NT2/D1 (cell line): ENCODE data around the gene NCAM2.
"Not testable (repeated sequence)": the region's sequence is repeated elsewhere in the genome, so short reads cannot be mapped to it uniquely, and the experiment has no call there.

Source experiments
- DNase-seq: peaks from one replicate; pipeline ENCODE4 v3.0.0-alpha.2; 2011; ENCODE audit warnings: low read depth, low spot score
- H3K27me3 ChIP-seq: 2 replicates; pipeline ENCODE4 v1.6.0; 2011; ENCODE audit warnings: mild to moderate bottlenecking; ENCODE audit not compliant: insufficient read length, insufficient read depth
- H3K36me3 ChIP-seq: 2 replicates; pipeline ENCODE4 v1.6.1; 2011; ENCODE audit warnings: mild to moderate bottlenecking, low read length, mixed read lengths; ENCODE audit not compliant: insufficient read depth, insufficient read length
- H3K4me1 ChIP-seq: 2 replicates; pipeline ENCODE4 v1.5.1; 2011; ENCODE audit not compliant: insufficient read depth, insufficient read length
- H3K4me3 ChIP-seq: 2 replicates; pipeline ENCODE4 v1.5.1; 2011; ENCODE audit warnings: low read depth; ENCODE audit not compliant: insufficient read length
- H3K9ac ChIP-seq: 2 replicates; pipeline ENCODE4 v1.6.0; 2011; ENCODE audit warnings: low read depth; ENCODE audit not compliant: insufficient read length
- H3K9me3 ChIP-seq: 2 replicates; pipeline ENCODE4 v1.5.1; 2011; ENCODE audit warnings: mild to moderate bottlenecking, low read length; ENCODE audit not compliant: insufficient read depth
- SUZ12 ChIP-seq: IDR thresholded peaks from 2 replicates; pipeline ENCODE4 v1.6.1; 2011; ENCODE audit not compliant: insufficient read length, insufficient read depth; ENCODE audit errors: extremely low read depth
- YY1 ChIP-seq: IDR thresholded peaks from 2 replicates; pipeline ENCODE4 v1.6.1; 2011; ENCODE audit not compliant: insufficient read length, insufficient read depth
- ZNF274 ChIP-seq: IDR thresholded peaks from 2 replicates; pipeline ENCODE4 v1.6.1; 2011; ENCODE audit warnings: mild to moderate bottlenecking, low read depth, low read length

The NCAM2 gene

DNA sequence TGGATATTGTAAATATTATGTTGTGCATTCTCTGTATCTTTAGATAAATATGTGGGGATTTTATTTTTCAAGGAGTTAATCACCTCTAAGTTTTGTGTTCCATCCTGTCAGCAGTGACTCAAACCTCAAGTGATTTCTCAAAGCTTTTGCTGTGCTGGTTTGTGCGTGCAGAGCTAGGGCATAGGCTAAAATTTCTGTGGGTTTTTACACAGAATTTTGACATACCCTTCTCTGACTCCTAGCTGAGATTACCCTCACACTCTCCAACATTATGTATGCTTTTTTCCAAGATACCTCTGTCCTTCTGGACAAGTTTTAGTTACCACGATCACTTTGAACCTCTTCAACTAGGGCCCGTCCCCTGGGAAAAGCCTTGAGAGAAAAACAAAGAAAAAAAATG, 384.9 kb downstream of the NCAM2 start:
- no peaks in the 10 kb centered on the region for H3K4me1 ChIP-seq
- no peak overlapping the region for H3K9ac ChIP-seq
- no peaks in the 10 kb centered on the region for H3K9me3 ChIP-seq
- no peaks in the 10 kb centered on the region for H3K36me3 ChIP-seq
- no peak for TF ChIP-seq ZNF274
- no peak for TF ChIP-seq SUZ12
- no peak for TF ChIP-seq YY1
- DNase-seq: no peak
- no peaks in the 10 kb centered on the region for H3K27me3 ChIP-seq
- H3K4me3 ChIP-seq: no peak overlapping the region

DNA sequence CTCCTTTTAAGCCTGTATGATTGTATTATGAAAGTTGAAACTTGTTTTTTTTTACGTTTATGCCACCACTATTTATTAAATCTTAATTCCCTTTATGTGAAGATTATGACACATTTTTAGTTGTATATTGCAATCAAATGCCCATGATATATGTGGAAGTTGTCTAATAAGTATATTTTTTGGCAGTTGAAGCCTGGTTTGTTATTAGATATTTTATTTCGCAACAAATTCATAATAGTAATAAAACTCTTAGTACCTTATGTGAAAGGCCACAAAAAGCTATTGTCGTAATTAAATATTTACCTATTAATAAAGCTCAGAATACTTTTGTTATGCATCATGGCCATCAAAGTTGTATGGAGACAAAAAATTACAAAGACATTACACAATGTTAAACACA, 386.8 kb downstream of the NCAM2 start:
- Histone ChIP-seq H3K4me1 (no peaks in the 10 kb centered on the region), H3K9ac (no peak overlapping the region), H3K27me3 (no peaks in the 10 kb centered on the region), H3K36me3 (no peaks in the 10 kb centered on the region), H3K9me3 (no peaks in the 10 kb centered on the region), H3K4me3 (no peak overlapping the region)
- DNase-seq: no peak
- no peak for TF ChIP-seq SUZ12
- no peak for TF ChIP-seq ZNF274
- no peak for TF ChIP-seq YY1

GRCh38 chr21:21385404-21385803, 387.2 kb downstream of the NCAM2 start:
- DNase-seq: no peak
- Histone ChIP-seq H3K36me3 (no peaks in the 10 kb centered on the region), H3K27me3 (no peaks in the 10 kb centered on the region), H3K4me3 (no peak overlapping the region), H3K9ac (no peak overlapping the region), H3K9me3 (no peaks in the 10 kb centered on the region), H3K4me1 (no peaks in the 10 kb centered on the region)
- TF ChIP-seq SUZ12: no peak
- TF ChIP-seq ZNF274: no peak
- TF ChIP-seq YY1: no peak

GRCh38 chr21:21387916-21388315, 389.7 kb downstream of the NCAM2 start:
- TF ChIP-seq SUZ12 (no peak), ZNF274 (no peak), YY1 (no peak)
- DNase-seq: no peak
- no peaks in the 10 kb centered on the region for H3K36me3 ChIP-seq
- H3K9me3 ChIP-seq: no peaks in the 10 kb centered on the region
- H3K27me3 ChIP-seq: no peaks in the 10 kb centered on the region
- no peaks in the 10 kb centered on the region for H3K4me1 ChIP-seq
- H3K9ac ChIP-seq: no peak overlapping the region
- no peak overlapping the region for H3K4me3 ChIP-seq

- DNase-seq: no peak
- no peak for TF ChIP-seq SUZ12
- TF ChIP-seq ZNF274: no peak
- no peak for TF ChIP-seq YY1
- Histone ChIP-seq H3K4me3 (no peak overlapping the region), H3K27me3 (no peaks in the 10 kb centered on the region), H3K9me3 (peaks cover 18% of the 10 kb centered on the region; the same call in 1 of the 2 replicates), H3K9ac (no peak overlapping the region), H3K36me3 (no peaks in the 10 kb centered on the region), H3K4me1 (no peaks in the 10 kb centered on the region)
Observed at GRCh38 chr21:21394064-21394463, 395.9 kb downstream of the NCAM2 start.

- no peak for TF ChIP-seq ZNF274
- TF ChIP-seq SUZ12: no peak
- no peak for TF ChIP-seq YY1
- H3K4me1 ChIP-seq: no peaks in the 10 kb centered on the region
- no peak overlapping the region for H3K4me3 ChIP-seq
- peaks cover 18% of the 10 kb centered on the region; the same call in 1 of the 2 replicates for H3K9me3 ChIP-seq
- H3K27me3 ChIP-seq: no peaks in the 10 kb centered on the region
- H3K9ac ChIP-seq: no peak overlapping the region
- no peak for DNase-seq
- H3K36me3 ChIP-seq: no peaks in the 10 kb centered on the region
Observed at GRCh38 chr21:21396424-21396823, 398.2 kb downstream of the NCAM2 start.

DNA sequence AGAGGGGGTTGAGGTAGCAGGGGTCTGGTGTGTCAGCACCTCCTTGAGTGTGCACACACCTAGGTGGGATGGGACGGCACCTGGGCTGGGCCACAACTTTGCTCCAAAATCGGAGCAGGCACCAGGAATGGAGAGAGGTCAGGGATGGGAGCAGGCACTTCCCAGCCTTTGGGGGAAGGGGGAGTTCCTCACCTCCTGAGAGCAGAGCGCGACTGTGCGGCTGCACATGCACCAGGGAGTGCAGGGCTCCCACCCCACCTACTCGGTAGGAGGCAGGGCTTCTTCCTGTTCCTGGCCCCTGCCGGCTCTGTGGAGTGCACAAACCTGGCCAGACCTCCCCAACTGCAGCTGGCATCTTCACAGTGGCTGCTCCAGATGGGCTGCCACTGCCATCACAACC, 399.3 kb downstream of the NCAM2 start:
- Histone ChIP-seq H3K27me3 (no peaks in the 10 kb centered on the region), H3K9me3 (peaks cover 18% of the 10 kb centered on the region), H3K9ac (no peak overlapping the region), H3K4me1 (no peaks in the 10 kb centered on the region), H3K36me3 (no peaks in the 10 kb centered on the region), H3K4me3 (no peak overlapping the region)
- no peak for DNase-seq
- TF ChIP-seq ZNF274 (no peak), SUZ12 (no peak), YY1 (no peak)

- DNase-seq: no peak
- TF ChIP-seq ZNF274 (no peak), YY1 (no peak), SUZ12 (no peak)
- Histone ChIP-seq H3K36me3 (no peaks in the 10 kb centered on the region), H3K4me3 (no peak overlapping the region), H3K4me1 (no peaks in the 10 kb centered on the region), H3K9ac (no peak overlapping the region), H3K9me3 (peaks cover 24% of the 10 kb centered on the region), H3K27me3 (no peaks in the 10 kb centered on the region)
Observed at GRCh38 chr21:21401444-21401843, 403.2 kb downstream of the NCAM2 start.

DNA sequence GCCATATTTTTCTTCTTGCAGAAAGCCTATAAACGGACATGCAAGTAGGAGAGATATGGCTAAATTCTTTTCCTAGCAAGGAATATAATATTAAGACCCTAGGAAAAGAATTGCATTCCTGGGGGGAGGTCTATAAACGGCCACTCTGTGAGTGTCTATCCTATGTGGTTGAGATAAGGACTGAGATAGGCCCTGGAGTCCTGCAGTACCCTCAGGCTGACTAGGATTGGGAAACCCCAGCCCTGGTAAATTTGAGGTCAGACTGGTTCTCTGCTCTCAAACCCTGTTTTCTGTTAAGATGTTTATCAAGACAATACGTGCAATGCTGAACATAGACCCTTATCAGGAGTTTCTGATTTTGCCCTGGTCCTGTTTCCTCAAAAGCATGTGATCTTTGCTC, 404.0 kb downstream of the NCAM2 start:
- not testable (repeated sequence) for H3K9ac ChIP-seq, DNase-seq

GRCh38 chr21:21404261-21404660, 406.1 kb downstream of the NCAM2 start:
- not testable (repeated sequence) for H3K27me3 ChIP-seq

More for the DNA sequence above, 404.0 kb downstream of the NCAM2 start:
- not testable (repeated sequence) for H3K27me3 ChIP-seq, H3K4me3 ChIP-seq, H3K4me1 ChIP-seq, H3K36me3 ChIP-seq
- peaks cover 17% of the 10 kb centered on the region for H3K9me3 ChIP-seq

More at GRCh38 chr21:21404261-21404660, 406.1 kb downstream of the NCAM2 start:
- peaks cover 12% of the 10 kb centered on the region; the same call in 1 of the 2 replicates for H3K9me3 ChIP-seq
- not testable (repeated sequence) for H3K4me1 ChIP-seq, H3K4me3 ChIP-seq, DNase-seq, H3K9ac ChIP-seq, H3K36me3 ChIP-seq
